ENCODE measurements around the gene RAG2.

Gene RAG2

GRCh38 chr11:36598051-36598450, at the start of gene RAG2:
TSS of gene RAG2 (minus strand) at chr11:36598236. CDS start at chr11:36594168, 4,068 bp downstream.
- Histone ChIP-seq H3K27ac (ENCODE audit: extremely low read depth, low read depth, low read length) (no peak within 1 kb of the TSS), H3K36me3 (ENCODE audit: control insufficient read depth in 2 of 2, insufficient read depth in 1 of 2, low read length in 2 of 2) (no peaks in the 10 kb centered on the region), H3K4me1 (ENCODE audit: control insufficient read depth, insufficient read depth, low read length) (no peaks in the 10 kb centered on the region), H3K9me3 (ENCODE audit: control insufficient read depth, insufficient read depth, low read depth, low read length) (no peaks in the 10 kb centered on the region), H3K4me3 (ENCODE audit: low read depth, low read length) (no peak within 1 kb of the TSS)
- CTCF ChIA-PET, result no interaction called here
- TF ChIP-seq CTCF (tag by site-specific recombination; IDR thresholded peaks at IDR 0.05) (no peak), ZNF18 (tag by site-specific recombination; IDR thresholded peaks at IDR 0.05) (no peak), ZNF629 (tag by site-specific recombination; IDR thresholded peaks at IDR 0.05) (no peak), ZSCAN30 (tag by site-specific recombination; IDR thresholded peaks at IDR 0.05) (no peak), ZBTB7A (tag by site-specific recombination; IDR thresholded peaks at IDR 0.05; ENCODE audit: low read depth) (no peak), ZNF549 (tag by site-specific recombination; IDR thresholded peaks at IDR 0.05) (no peak), ZNF521 (tag by site-specific recombination; IDR thresholded peaks at IDR 0.05) (no peak), ZFP37 (tag by site-specific recombination; IDR thresholded peaks at IDR 0.05) (no peak), ZNF555 (tag by site-specific recombination; conservative IDR thresholded peaks at IDR 0.05) (no peak), ZNF624 (tag by site-specific recombination; IDR thresholded peaks at IDR 0.05) (no peak), KLF7 (tag by site-specific recombination; IDR thresholded peaks at IDR 0.05; ENCODE audit: borderline replicate concordance) (no peak), ZNF350 (tag by site-specific recombination; IDR thresholded peaks at IDR 0.05) (no peak), ZNF184 (tag by site-specific recombination; IDR thresholded peaks at IDR 0.05) (no peak), ZNF747 (tag by site-specific recombination; IDR thresholded peaks at IDR 0.05) (no peak), ZNF658 (tag by site-specific recombination; IDR thresholded peaks at IDR 0.05) (no peak), ZNF610 (tag by site-specific recombination; IDR thresholded peaks at IDR 0.05; ENCODE audit: borderline replicate concordance) (no peak), ZBTB20 (tag by site-specific recombination; IDR thresholded peaks at IDR 0.05) (no peak)
- POLR2A ChIA-PET, result interaction anchor here (1.0 kb wide), 1 partner anchor 34 kb away, joined by 3 read pairs; no protein-coding TSS in a partner anchor

DNA sequence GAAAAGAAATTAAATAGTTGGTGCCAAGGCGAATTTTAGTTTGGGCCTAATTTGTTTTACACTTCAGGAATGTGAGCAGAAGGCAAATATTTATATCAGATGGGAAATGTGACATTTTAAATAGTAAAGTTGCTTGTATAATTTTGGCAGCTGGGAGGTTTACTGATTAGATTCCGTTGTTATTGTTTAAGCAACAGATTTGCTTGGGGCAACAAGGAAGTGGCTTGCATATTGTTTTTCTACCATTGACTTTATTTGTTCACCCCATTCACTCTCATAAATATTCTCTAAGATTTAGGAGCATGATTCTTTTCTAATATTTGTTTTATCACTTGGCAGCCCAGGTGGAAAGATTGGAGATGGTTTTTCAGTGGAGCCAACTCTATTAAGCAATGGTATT, 40.5 kb upstream of the RAG2 start:
- Histone ChIP-seq H3K9me3 (ENCODE audit: control insufficient read depth, insufficient read depth, low read depth, low read length) (no peaks in the 10 kb centered on the region), H3K4me3 (ENCODE audit: low read depth, low read length) (no peak overlapping the region), H3K27ac (ENCODE audit: extremely low read depth, low read depth, low read length) (no peak overlapping the region), H3K36me3 (ENCODE audit: control insufficient read depth in 2 of 2, insufficient read depth in 1 of 2, low read length in 2 of 2) (no peaks in the 10 kb centered on the region), H3K4me1 (ENCODE audit: control insufficient read depth, insufficient read depth, low read length) (no peaks in the 10 kb centered on the region)
- CTCF ChIA-PET, result no interaction called here
- POLR2A ChIA-PET, result no interaction called here
- no peak for TF ChIP-seq ZNF157 (tag by site-specific recombination; IDR thresholded peaks at IDR 0.05)
- no peak for TF ChIP-seq ZFP37 (tag by site-specific recombination; IDR thresholded peaks at IDR 0.05)
- TF ChIP-seq ZNF133 (tag by site-specific recombination; IDR thresholded peaks at IDR 0.05), result no peak
- no peak for TF ChIP-seq ZNF426 (tag by site-specific recombination; IDR thresholded peaks at IDR 0.05)
- no peak for TF ChIP-seq ZNF23 (tag by site-specific recombination; IDR thresholded peaks at IDR 0.05; ENCODE audit: borderline replicate concordance)
- TF ChIP-seq ZBTB21 (tag by site-specific recombination; IDR thresholded peaks at IDR 0.05), result no peak
- TF ChIP-seq HOXC10 (CRISPR knock-in tag; IDR thresholded peaks at IDR 0.05), result no peak
- TF ChIP-seq ZIC2 (tag by site-specific recombination; IDR thresholded peaks at IDR 0.05), result no peak
- no peak for TF ChIP-seq KLF10 (tag by site-specific recombination; IDR thresholded peaks at IDR 0.05)
- no peak for TF ChIP-seq ZBTB20 (tag by site-specific recombination; IDR thresholded peaks at IDR 0.05)
- no peak for TF ChIP-seq ZNF580 (tag by site-specific recombination; IDR thresholded peaks at IDR 0.05)
- no peak for TF ChIP-seq ZNF561 (tag by site-specific recombination; IDR thresholded peaks at IDR 0.05; ENCODE audit: borderline replicate concordance)
- TF ChIP-seq ZNF488 (tag by site-specific recombination; IDR thresholded peaks at IDR 0.05), result no peak
- no peak for TF ChIP-seq ZNF37A (tag by site-specific recombination; IDR thresholded peaks at IDR 0.05)
- no peak for TF ChIP-seq PRDM10 (tag by site-specific recombination; IDR thresholded peaks at IDR 0.05)
